Activated CD4-positive, alpha-beta T cell treated with anti-CD3 and anti-CD28 coated beads, Interleukin-2, amount 10 ng/mL, durations not matched to agents 7 days and 5 days (primary cell): ENCODE data around the gene GAA. TPM values are rescaled to one million over a fixed set of nuclear protein-coding genes. Genes with fewer than 3 reads are reported as not detected.

ENCODE experiments used
- CTCF ChIA-PET: fragments of 350-600 bp; sonication (Branson Sonifier 250); formaldehyde crosslinking; loops from one replicate; lab custom pipeline; 2021; ENCODE audit warnings: antibody characterized with exemption; lab: Charles Lee
- POLR2A ChIA-PET: fragments of 350-600 bp; sonication (Branson Sonifier 250); formaldehyde crosslinking; loops from one replicate; lab custom pipeline; 2021; ENCODE audit warnings: antibody characterized with exemption; lab: Charles Lee
- DNase-seq: peaks from one replicate; pipeline ENCODE4 v3.0.0-alpha.2; 2020
- H3K27ac Mint-ChIP-seq: one replicate; pipeline ENCODE4 v1.8.0; 2021; ENCODE audit warnings: mild to moderate bottlenecking, moderate library complexity, mixed read lengths
- H3K27me3 Mint-ChIP-seq: one replicate; pipeline ENCODE4 v1.8.0; 2021; ENCODE audit warnings: mixed read lengths
- H3K36me3 Mint-ChIP-seq: one replicate; pipeline ENCODE4 v1.8.0; 2021; ENCODE audit warnings: low read depth, mixed read lengths
- H3K4me1 Mint-ChIP-seq: one replicate; pipeline ENCODE4 v1.8.0; 2021; ENCODE audit warnings: mixed read lengths
- H3K4me3 Mint-ChIP-seq: one replicate; pipeline ENCODE4 v1.8.0; 2021; ENCODE audit warnings: mild to moderate bottlenecking, moderate library complexity, mixed read lengths
- H3K9me3 Mint-ChIP-seq: one replicate; pipeline ENCODE4 v1.8.0; 2021; ENCODE audit warnings: mixed read lengths
- total RNA-seq, 2 experiments: library from RNA; stranded (reverse); gene quantifications; one replicate each; pipeline ENCODE4 v1.2.3, GENCODE V29; 2021

GAA gene
- total RNA-seq, 2 experiments from 2014 or later: 14.7 to 16.3 TPM

DNA sequence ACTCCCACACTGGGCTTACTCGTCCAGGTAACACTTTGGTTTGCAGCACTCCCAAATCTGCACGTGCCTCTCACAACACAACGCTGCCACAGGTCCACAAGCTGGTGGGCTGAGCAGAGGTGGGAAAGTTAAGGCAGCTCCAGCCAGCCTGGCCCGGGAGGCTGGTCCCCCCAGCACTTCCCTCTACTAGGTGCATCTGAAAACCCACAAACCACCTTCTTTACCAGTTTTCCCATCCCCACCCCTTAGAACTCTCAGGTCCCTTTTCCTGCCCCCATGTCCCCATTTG, 1.4 kb upstream of the GAA start:
- POLR2A ChIA-PET: no interaction called here
- peak overlapping the region; percentile 76 for H3K4me3 Mint-ChIP-seq
- H3K27ac Mint-ChIP-seq: no peak overlapping the region
- no peaks in the 10 kb centered on the region for H3K36me3 Mint-ChIP-seq
- no peaks in the 10 kb centered on the region for H3K9me3 Mint-ChIP-seq
- H3K27me3 Mint-ChIP-seq: peaks cover 4% of the 10 kb centered on the region
- CTCF ChIA-PET: interaction anchor here (1.9 kb wide), 1 partner anchor 12 kb away, joined by 12 read pairs; no protein-coding TSS in a partner anchor
- peaks cover 31% of the 10 kb centered on the region for H3K4me1 Mint-ChIP-seq
- no peak for DNase-seq

DNA sequence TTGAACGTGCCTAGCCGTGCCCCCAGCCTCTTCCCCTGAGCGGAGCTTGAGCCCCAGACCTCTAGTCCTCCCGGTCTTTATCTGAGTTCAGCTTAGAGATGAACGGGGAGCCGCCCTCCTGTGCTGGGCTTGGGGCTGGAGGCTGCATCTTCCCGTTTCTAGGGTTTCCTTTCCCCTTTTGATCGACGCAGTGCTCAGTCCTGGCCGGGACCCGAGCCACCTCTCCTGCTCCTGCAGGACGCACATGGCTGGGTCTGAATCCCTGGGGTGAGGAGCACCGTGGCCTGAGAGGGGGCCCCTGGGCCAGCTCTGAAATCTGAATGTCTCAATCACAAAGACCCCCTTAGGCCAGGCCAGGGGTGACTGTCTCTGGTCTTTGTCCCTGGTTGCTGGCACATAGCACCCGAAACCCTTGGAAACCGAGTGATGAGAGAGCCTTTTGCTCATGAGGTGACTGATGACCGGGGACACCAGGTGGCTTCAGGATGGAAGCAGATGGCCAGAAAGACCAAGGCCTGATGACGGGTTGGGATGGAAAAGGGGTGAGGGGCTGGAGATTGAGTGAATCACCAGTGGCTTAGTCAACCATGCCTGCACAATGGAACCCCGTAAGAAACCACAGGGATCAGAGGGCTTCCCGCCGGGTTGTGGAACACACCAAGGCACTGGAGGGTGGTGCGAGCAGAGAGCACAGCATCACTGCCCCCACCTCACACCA, 724 bp downstream of the GAA start:
- CTCF ChIA-PET: interaction anchor here (0.6 to 1.9 kb wide), 54 partner anchors 8 to 1387 kb away, joined by 3 to 19 read pairs (median 4); partner anchors contain the start of genes CARD14 and CBX4
- Mint-ChIP-seq H3K27ac (peak overlapping the region; percentile 87), H3K36me3 (no peaks in the 10 kb centered on the region), H3K9me3 (no peaks in the 10 kb centered on the region), H3K27me3 (peaks cover 4% of the 10 kb centered on the region), H3K4me1 (peaks cover 31% of the 10 kb centered on the region), H3K4me3 (peak overlapping the region; percentile 80)
- DNase-seq: no peak
- POLR2A ChIA-PET: no interaction called here

DNA sequence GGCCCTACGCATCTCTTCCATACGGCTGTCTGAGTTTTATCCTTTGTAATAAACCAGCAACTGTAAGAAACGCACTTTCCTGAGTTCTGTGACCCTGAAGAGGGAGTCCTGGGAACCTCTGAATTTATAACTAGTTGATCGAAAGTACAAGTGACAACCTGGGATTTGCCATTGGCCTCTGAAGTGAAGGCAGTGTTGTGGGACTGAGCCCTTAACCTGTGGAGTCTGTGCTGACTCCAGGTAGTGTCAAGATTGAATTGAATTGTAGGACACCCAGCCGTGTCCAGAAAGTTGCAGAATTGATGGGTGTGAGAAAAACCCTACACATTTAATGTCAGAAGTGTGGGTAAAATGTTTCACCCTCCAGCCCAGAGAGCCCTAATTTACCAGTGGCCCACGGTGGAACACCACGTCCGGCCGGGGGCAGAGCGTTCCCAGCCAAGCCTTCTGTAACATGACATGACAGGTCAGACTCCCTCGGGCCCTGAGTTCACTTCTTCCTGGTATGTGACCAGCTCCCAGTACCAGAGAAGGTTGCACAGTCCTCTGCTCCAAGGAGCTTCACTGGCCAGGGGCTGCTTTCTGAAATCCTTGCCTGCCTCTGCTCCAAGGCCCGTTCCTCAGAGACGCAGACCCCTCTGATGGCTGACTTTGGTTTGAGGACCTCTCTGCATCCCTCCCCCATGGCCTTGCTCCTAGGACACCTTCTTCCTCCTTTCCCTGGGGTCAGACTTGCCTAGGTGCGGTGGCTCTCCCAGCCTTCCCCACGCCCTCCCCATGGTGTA, 1.5 kb downstream of the GAA start:
- H3K4me3 Mint-ChIP-seq: peak overlapping the region; percentile 80

DNA sequence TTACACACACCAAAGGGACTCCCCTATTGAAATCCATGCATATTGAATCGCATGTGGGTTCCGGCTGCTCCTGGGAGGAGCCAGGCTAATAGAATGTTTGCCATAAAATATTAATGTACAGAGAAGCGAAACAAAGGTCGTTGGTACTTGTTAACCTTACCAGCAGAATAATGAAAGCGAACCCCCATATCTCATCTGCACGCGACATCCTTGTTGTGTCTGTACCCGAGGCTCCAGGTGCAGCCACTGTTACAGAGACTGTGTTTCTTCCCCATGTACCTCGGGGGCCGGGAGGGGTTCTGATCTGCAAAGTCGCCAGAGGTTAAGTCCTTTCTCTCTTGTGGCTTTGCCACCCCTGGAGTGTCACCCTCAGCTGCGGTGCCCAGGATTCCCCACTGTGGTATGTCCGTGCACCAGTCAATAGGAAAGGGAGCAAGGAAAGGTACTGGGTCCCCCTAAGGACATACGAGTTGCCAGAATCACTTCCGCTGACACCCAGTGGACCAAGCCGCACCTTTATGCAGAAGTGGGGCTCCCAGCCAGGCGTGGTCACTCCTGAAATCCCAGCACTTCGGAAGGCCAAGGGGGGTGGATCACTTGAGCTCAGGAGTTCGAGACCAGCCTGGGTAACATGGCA, 2.2 kb downstream of the GAA start:
- no peak for DNase-seq
- peaks cover 4% of the 10 kb centered on the region for H3K27me3 Mint-ChIP-seq
- CTCF ChIA-PET: interaction anchor here (0.6 to 0.8 kb wide), 4 partner anchors 10 to 72 kb away, joined by 3 to 5 read pairs (median 4); no protein-coding TSS in a partner anchor
- no peaks in the 10 kb centered on the region for H3K36me3 Mint-ChIP-seq
- no peak overlapping the region for H3K27ac Mint-ChIP-seq
- peak overlapping the region; percentile 10 for H3K4me3 Mint-ChIP-seq
- H3K9me3 Mint-ChIP-seq: no peaks in the 10 kb centered on the region
- POLR2A ChIA-PET: no interaction called here
- H3K4me1 Mint-ChIP-seq: peaks cover 31% of the 10 kb centered on the region

More for the DNA sequence above, 1.5 kb downstream of the GAA start:
- POLR2A ChIA-PET: no interaction called here
- peaks cover 31% of the 10 kb centered on the region for H3K4me1 Mint-ChIP-seq
- H3K27me3 Mint-ChIP-seq: peaks cover 4% of the 10 kb centered on the region
- no peaks in the 10 kb centered on the region for H3K9me3 Mint-ChIP-seq
- H3K27ac Mint-ChIP-seq: no peak overlapping the region
- CTCF ChIA-PET: interaction anchor here (0.6 to 0.8 kb wide), 3 partner anchors 9 to 73 kb away, joined by 3 to 5 read pairs (median 3); no protein-coding TSS in a partner anchor
- no peaks in the 10 kb centered on the region for H3K36me3 Mint-ChIP-seq
- DNase-seq: no peak

DNA sequence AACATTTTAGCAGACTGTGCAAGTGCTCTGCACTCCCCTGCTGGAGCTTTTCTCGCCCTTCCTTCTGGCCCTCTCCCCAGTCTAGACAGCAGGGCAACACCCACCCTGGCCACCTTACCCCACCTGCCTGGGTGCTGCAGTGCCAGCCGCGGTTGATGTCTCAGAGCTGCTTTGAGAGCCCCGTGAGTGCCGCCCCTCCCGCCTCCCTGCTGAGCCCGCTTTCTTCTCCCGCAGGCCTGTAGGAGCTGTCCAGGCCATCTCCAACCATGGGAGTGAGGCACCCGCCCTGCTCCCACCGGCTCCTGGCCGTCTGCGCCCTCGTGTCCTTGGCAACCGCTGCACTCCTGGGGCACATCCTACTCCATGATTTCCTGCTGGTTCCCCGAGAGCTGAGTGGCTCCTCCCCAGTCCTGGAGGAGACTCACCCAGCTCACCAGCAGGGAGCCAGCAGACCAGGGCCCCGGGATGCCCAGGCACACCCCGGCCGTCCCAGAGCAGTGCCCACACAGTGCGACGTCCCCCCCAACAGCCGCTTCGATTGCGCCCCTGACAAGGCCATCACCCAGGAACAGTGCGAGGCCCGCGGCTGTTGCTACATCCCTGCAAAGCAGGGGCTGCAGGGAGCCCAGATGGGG, 3.1 kb downstream of the GAA start:
- POLR2A ChIA-PET: no interaction called here
- CTCF ChIA-PET: interaction anchor here (0.7 kb wide), 1 partner anchor 24 kb away, joined by 4 read pairs; no protein-coding TSS in a partner anchor
- Mint-ChIP-seq H3K4me1 (peaks cover 29% of the 10 kb centered on the region), H3K27me3 (peaks cover 4% of the 10 kb centered on the region), H3K4me3 (no peak overlapping the region), H3K36me3 (no peaks in the 10 kb centered on the region), H3K9me3 (no peaks in the 10 kb centered on the region), H3K27ac (no peak overlapping the region)
- DNase-seq: no peak

DNA sequence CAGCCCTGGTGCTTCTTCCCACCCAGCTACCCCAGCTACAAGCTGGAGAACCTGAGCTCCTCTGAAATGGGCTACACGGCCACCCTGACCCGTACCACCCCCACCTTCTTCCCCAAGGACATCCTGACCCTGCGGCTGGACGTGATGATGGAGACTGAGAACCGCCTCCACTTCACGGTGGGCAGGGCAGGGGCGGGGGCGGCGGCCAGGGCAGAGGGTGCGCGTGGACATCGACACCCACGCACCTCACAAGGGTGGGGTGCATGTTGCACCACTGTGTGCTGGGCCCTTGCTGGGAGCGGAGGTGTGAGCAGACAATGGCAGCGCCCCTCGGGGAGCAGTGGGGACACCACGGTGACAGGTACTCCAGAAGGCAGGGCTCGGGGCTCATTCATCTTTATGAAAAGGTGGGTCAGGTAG, 3.6 kb downstream of the GAA start:
- no peak for DNase-seq
- POLR2A ChIA-PET: no interaction called here
- no peaks in the 10 kb centered on the region for H3K9me3 Mint-ChIP-seq
- peaks cover 2% of the 10 kb centered on the region for H3K27me3 Mint-ChIP-seq
- H3K36me3 Mint-ChIP-seq: no peaks in the 10 kb centered on the region
- no peak overlapping the region for H3K4me3 Mint-ChIP-seq
- H3K4me1 Mint-ChIP-seq: peaks cover 26% of the 10 kb centered on the region
- CTCF ChIA-PET: no interaction called here
- no peak overlapping the region for H3K27ac Mint-ChIP-seq

DNA sequence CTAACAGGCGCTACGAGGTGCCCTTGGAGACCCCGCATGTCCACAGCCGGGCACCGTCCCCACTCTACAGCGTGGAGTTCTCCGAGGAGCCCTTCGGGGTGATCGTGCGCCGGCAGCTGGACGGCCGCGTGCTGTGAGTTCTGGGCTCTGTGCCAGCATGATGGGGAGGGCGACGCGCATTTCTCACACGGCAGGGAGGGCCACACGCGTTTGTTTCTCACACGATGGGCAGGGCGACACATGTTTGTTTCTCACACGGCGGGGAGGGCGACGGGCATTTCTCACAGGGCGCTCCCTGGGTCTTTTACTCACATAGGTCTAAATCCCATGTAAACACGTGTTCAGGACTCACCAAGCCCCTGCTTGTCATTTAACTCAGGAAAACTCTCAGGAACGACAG, 4.4 kb downstream of the GAA start:
- H3K4me1 Mint-ChIP-seq: peaks cover 18% of the 10 kb centered on the region
- H3K36me3 Mint-ChIP-seq: no peaks in the 10 kb centered on the region
- no peaks in the 10 kb centered on the region for H3K9me3 Mint-ChIP-seq
- no peak overlapping the region for H3K4me3 Mint-ChIP-seq
- DNase-seq: no peak
- POLR2A ChIA-PET: no interaction called here
- no peaks in the 10 kb centered on the region for H3K27me3 Mint-ChIP-seq
- no peak overlapping the region for H3K27ac Mint-ChIP-seq
- CTCF ChIA-PET: no interaction called here

DNA sequence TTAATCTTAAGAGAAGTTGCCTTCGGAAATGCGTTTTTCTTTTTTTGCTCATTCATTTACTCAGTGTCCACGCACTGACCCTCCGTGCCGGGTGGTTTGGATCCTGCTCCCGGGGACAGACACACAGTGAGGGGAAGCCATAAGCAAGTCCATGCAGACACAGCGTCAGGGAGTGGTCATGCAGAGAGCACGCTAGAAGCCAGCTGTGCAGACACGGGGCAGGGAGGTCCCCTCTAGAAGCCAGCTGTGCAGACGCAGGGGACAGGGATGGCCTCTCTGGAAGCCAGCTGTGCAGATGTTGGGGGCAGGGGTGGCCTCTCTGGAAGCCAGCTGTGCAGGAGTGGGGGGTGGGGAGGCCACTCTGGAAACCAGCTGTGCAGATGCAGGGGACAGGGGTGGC, 4.8 kb downstream of the GAA start:
- Mint-ChIP-seq H3K27ac (no peak overlapping the region), H3K9me3 (no peaks in the 10 kb centered on the region), H3K27me3 (no peaks in the 10 kb centered on the region), H3K4me3 (no peak overlapping the region), H3K36me3 (no peaks in the 10 kb centered on the region), H3K4me1 (peaks cover 15% of the 10 kb centered on the region)
- ChIA-PET CTCF (interaction anchor here (0.7 kb wide), 1 partner anchor 321 kb away, joined by 4 read pairs; no protein-coding TSS in a partner anchor), POLR2A (no interaction called here)
- DNase-seq: no peak

DNA sequence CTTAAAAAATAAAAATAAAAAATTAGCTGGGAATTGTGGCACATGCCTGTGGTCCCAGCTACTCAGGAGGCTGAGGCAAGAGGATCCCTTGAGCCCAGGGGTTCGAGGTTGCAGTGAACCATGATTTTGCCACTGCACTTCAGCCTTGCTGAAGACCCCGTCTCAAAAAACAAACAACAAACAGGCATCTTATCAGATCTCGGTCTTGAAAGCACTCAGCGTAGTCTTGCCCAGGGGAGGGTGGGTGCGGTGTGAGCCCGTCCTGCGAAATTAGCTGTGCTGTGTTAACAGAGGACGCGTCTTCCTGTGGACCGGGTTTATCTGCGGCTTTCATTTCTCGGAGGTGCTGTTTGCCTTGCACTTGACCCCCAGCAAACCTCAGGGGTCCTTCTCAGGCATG, 5.4 kb downstream of the GAA start:
- H3K4me3 Mint-ChIP-seq: no peak overlapping the region
- H3K9me3 Mint-ChIP-seq: no peaks in the 10 kb centered on the region
- no peak for DNase-seq
- no peaks in the 10 kb centered on the region for H3K36me3 Mint-ChIP-seq
- no peaks in the 10 kb centered on the region for H3K27me3 Mint-ChIP-seq
- ChIA-PET POLR2A (no interaction called here), CTCF (interaction anchor here (0.7 kb wide), 1 partner anchor 320 kb away, joined by 4 read pairs; no protein-coding TSS in a partner anchor)
- peaks cover 14% of the 10 kb centered on the region for H3K4me1 Mint-ChIP-seq
- no peak overlapping the region for H3K27ac Mint-ChIP-seq

DNA sequence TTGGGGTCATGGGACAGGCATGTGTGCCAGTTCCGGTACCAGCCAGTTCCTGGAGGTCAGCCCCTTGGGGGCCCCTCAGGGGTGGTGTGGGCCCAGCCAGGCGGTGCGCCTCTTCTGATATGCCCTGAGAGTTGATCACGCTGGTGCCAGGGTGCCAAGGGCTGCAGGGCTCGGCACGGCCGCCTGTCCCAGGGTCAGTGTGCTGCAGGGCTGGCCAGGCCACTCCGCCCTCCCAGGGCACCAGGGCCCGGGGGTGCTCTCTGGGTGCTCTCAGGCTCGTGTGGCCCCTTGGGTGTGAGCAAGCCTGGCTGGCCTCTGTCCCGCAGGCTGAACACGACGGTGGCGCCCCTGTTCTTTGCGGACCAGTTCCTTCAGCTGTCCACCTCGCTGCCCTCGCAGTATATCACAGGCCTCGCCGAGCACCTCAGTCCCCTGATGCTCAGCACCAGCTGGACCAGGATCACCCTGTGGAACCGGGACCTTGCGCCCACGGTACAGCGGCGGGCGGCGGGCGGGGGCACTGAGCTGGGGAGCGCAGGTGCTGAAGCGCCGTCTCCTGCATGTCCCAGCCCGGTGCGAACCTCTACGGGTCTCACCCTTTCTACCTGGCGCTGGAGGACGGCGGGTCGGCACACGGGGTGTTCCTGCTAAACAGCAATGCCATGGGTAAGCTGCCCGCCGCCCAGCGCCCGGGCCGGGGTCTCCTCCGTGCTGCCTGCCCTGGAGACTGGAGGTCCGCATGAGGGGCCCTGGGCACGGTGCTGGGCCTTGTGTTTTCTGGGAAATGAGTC, 6.0 kb downstream of the GAA start:
- Mint-ChIP-seq H3K4me1 (peaks cover 7% of the 10 kb centered on the region), H3K27ac (no peak overlapping the region), H3K4me3 (no peak overlapping the region), H3K36me3 (no peaks in the 10 kb centered on the region), H3K9me3 (no peaks in the 10 kb centered on the region), H3K27me3 (no peaks in the 10 kb centered on the region)
- ChIA-PET POLR2A (no interaction called here), CTCF (no interaction called here)
- DNase-seq: no peak

DNA sequence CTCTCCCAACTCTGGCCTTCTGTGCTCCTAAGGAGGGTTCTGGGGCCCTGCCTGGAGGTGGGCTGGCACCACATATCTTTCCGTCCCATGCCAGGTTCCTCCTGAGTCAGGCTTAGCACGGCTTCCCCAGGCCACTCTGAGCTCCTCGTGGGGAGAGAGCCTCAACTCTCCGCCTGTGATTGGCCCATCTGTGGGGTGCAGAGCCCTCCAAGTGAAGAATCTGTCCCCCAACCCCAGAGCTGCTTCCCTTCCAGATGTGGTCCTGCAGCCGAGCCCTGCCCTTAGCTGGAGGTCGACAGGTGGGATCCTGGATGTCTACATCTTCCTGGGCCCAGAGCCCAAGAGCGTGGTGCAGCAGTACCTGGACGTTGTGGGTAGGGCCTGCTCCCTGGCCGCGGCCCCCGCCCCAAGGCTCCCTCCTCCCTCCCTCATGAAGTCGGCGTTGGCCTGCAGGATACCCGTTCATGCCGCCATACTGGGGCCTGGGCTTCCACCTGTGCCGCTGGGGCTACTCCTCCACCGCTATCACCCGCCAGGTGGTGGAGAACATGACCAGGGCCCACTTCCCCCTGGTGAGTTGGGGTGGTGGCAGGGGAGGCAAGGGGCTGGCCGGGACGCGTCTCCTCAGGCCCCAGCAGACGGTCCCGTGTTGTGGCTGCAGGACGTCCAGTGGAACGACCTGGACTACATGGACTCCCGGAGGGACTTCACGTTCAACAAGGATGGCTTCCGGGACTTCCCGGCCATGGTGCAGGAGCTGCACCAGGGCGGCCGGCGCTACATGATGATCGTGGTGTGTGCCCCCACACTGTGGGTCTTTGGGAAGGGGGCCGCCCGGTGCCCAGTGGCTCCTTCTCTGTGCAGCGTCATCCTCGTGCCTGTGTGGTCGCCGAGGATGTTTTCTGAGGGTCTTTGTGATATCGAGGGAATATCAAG, 6.9 kb downstream of the GAA start:
- ChIA-PET POLR2A (no interaction called here), CTCF (no interaction called here)
- H3K4me3 Mint-ChIP-seq: no peak overlapping the region

More for the DNA sequence above, 6.9 kb downstream of the GAA start:
- Mint-ChIP-seq H3K36me3 (no peaks in the 10 kb centered on the region), H3K27me3 (no peaks in the 10 kb centered on the region), H3K27ac (no peak overlapping the region), H3K4me1 (peaks cover 2% of the 10 kb centered on the region), H3K9me3 (no peaks in the 10 kb centered on the region)
- no peak for DNase-seq
